GM11168 (cell line): ENCODE results near the gene MATCAP1.

Experiments
- in situ Hi-C: fragments of 300-500 bp; cut with MboI; formaldehyde crosslinking; loops from one replicate; pipeline ENCODE4 v1.12.0; 2022; ENCODE audit warnings: low sequenced_read_pairs; ENCODE audit not compliant: unreplicated experiment

Gene MATCAP1

GRCh38 chr16:67158637-67159600, 24.8 kb downstream of the MATCAP1 start:
- in situ Hi-C loops = loop anchor here (5.0 to 10.0 kb wide), 2 partner anchors 147 to 184 kb away; no protein-coding TSS in a partner anchor

GRCh38 chr16:67157892-67158635, 25.7 kb downstream of the MATCAP1 start:
- in situ Hi-C loops = loop anchor here (5.0 to 10.0 kb wide), 2 partner anchors 146 to 183 kb away; no protein-coding TSS in a partner anchor

- in situ Hi-C loops = loop anchor here (5.0 to 10.0 kb wide), 2 partner anchors 145 to 182 kb away; no protein-coding TSS in a partner anchor
These were observed 26.5 kb downstream of the MATCAP1 start for GRCh38 chr16:67157106-67157748.

- in situ Hi-C loops = loop anchor here (5.0 to 10.0 kb wide), 2 partner anchors 144 to 181 kb away; no protein-coding TSS in a partner anchor
These were observed 27.5 kb downstream of the MATCAP1 start for GRCh38 chr16:67156143-67156844.

DNA sequence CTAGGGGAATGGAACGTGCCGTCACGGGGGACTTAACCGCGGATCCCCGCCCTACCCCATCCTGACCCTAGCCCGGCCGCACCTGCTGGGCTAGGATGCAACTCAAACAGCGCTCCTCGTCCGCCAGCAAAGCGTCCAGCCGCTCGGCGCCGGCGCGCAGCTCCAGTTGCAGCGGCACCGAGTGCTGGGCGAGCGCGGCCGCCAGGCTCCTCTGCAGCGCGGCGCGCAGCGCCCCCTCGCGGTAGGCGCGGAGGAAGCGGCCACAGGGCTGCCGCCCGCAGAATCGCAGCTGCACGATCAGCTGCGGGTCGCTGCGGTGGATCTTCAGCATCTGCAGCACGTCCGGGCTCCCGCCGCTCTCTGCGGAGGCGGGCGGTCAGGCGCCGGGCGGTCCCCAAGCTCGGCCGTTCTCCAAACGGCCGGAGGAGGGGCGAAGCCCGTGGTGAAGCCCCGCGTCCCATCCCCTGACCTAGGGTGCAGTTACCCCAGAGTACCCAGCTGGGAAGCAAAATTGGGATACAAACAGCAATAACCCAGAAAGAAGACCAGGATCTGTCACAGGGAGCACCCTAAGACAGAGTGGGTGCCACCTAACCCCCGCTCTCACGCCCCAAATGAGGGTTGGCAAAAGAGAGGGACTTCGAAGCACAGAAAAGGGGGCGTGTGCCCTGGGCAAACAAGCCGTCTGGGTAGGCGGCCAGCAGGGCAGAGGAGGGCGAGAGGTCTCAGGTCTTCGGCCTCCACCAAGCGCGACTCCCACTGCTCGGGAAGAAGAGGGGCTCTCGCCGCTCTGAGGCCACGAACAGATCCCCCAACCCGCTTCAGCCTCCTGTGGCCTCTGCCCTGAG, 28.2 kb downstream of the MATCAP1 start:
- in situ Hi-C loops = loop anchor here (5.0 to 10.0 kb wide), 2 partner anchors 143 to 181 kb away; no protein-coding TSS in a partner anchor

DNA sequence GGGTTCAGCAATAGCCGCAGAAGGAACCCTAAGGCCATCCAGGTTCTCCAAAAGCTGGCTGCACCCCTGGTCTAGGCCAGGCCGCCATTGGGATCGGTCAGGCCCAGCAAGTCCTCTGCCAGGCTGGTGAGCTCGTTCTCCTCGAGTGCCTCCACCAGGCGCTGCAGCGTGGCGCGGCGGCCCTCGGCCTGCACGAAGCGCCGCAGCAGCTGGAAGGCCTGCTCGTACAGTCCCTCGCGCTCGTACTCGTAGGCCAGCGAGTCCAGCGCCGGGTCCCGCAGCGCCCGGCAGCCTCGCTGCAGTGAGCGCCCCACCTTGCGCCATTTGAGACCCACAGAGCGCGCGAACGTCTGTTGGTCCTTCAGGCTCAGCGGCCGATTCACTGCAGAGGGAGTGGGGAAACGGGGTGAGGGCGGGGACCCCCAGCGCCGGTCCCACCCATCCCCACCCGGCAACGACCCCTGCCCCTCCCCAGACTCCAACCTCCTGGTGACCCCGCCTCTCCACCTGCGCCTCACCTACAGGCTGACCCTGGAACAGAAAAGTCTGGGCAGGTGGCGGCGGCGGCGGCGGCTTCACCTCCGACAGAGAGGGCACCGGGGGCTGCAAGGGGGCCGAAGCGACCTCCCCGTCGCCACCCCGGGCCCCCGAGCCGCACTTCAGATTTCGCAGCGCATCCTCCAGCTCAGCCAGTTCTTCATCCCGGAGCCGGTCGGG, 29.0 kb downstream of the MATCAP1 start:
- in situ Hi-C loops = loop anchor here (5.0 to 10.0 kb wide), 2 partner anchors 142 to 180 kb away; no protein-coding TSS in a partner anchor

GRCh38 chr16:67151431-67152097, 32.2 kb downstream of the MATCAP1 start:
- in situ Hi-C loops = loop anchor here (10.0 kb wide), 1 partner anchor 177 kb away; no protein-coding TSS in a partner anchor

GRCh38 chr16:67150833-67151396, 32.8 kb downstream of the MATCAP1 start, which contains the start of gene B3GNT9:
Gene B3GNT9, minus strand, starts transcription at chr16:67150998. Its CDS starts 513 bp downstream, at chr16:67150485.
- in situ Hi-C loops = loop anchor here (10.0 kb wide), 1 partner anchor 176 kb away; no protein-coding TSS in a partner anchor

- in situ Hi-C loops = loop anchor here (10.0 kb wide), 1 partner anchor 175 kb away; no protein-coding TSS in a partner anchor
These were observed 33.5 kb downstream of the MATCAP1 start for GRCh38 chr16:67150047-67150832.

- in situ Hi-C loops = loop anchor here (10.0 kb wide), 1 partner anchor 175 kb away; no protein-coding TSS in a partner anchor
These were observed 34.3 kb downstream of the MATCAP1 start for GRCh38 chr16:67149276-67150046.

DNA sequence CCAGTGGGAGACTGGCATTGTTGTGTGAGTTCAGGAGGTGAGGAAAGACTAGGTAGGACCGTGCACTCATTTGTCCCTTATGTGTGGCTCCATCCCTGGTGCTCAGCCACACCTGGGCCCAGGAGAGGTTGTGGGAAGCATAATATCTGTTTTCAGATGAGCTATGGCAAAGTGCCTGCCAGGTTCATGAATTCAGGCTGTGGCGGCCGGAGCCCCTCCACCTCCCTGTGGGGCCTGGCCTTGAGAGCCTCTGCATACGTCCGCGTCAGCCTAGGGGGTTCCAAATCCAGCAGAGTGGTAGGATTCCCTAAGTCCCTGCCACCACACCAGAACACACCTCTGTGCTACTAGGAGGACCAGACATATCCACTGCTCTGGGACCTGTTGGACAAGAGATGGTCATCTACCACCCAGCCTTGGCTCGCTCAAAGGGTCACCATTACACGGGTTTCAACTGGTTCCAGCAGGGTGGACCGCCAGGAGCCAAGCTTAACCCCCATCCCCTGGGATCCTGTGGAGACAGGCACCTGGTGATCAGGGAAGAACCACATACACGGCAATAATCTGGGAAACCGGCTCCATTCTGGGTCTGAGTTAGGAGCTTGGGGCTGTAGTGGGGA, 35.0 kb downstream of the MATCAP1 start:
- in situ Hi-C loops = no loop called here

- in situ Hi-C loops = no loop called here
These were observed 35.5 kb downstream of the MATCAP1 start for GRCh38 chr16:67148221-67148620.

DNA sequence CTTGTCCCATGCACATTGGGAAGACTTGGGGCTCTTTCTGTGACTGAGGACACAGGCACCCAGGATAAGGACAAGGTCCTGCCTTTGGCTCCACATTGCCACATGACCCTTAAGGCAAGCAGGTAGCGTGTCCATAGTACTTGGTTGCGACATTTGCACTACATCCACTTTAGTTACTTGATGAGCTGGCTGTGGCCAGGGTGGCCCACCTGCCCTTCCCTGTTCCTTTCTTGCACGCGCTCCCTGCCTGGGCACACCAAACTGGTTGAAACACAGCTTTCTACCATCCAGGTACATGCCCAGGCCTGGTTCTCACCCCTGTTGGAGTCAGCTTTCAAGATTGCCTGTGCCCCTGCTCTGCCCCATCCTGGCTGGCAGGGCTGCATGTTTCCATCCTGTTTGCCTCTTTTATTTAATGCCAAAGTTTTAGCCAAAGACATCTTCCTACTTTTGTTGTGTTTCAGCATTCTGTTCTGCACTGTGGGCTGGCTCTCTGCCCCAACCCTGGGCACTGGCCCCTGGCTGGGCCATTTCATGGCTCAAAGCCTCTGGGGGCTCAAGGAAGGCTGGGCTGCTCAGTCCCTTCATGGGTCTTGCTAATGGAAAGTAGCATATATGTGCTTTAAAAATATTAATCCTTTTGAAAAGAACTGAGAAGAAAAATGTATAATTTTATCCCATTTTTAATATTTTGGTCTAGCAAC, 36.2 kb downstream of the MATCAP1 start:
- in situ Hi-C loops = no loop called here
